HG03342 (cell line): ENCODE data around the gene UBE3A.
A peak's percentile ranks its signal among the peaks of the same experiment; 100 is the strongest.
"Not testable (repeated sequence)": the region's sequence is repeated elsewhere in the genome, so short reads cannot be mapped to it uniquely, and the experiment has no call there.

Experiments used
- ATAC-seq: cut with Tn5 transposase; IDR thresholded peaks from one replicate; pipeline ENCODE4 v1.9.1; 2021; ENCODE audit warnings: mild to moderate bottlenecking, moderate library complexity; ENCODE audit not compliant: unreplicated experiment

The UBE3A gene

DNA sequence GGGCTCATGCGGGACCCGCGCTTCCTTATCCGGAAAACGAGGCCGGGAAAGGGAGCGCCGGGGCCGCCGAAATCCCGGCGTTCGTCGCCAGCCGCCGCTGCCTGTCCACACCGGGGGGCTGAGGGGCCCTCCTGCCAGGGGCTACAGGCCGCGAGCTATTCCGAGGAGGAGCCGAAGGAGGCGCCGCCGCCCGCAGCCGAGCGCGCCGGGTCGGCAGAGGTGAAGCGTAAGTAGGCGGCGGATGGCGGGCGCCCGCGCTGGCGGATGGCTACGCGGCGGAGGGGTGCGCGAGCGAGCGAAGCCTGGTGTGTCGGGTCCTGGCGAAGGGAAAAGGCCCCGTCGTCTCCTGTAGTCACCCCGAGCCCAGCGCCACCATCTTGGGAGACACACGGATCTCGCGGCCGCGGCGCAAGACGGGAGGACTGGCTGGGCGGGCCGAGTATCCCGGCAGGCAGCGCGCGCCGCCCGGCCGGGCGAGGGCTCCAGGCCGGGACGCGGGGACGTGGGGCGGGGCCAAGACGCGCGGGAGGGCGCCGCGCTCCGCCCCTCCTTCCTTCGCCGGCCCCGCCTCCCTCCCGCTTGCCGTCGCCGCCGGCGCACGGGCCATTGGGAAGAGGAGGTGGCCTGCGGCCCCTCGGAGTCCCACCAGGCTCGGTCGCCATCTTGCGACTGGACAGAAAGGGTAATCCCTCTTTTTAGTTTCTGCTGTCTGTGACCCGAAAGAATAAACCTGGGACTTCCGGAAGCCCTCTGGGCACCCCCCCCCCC, at the start of gene UBE3A:
Gene UBE3A (minus strand): TSS at position 424 of the 768 bp plus-strand sequence. CDS start 29,917 bp downstream, outside the sequence.
- ATAC-seq = peak; percentile 81

DNA sequence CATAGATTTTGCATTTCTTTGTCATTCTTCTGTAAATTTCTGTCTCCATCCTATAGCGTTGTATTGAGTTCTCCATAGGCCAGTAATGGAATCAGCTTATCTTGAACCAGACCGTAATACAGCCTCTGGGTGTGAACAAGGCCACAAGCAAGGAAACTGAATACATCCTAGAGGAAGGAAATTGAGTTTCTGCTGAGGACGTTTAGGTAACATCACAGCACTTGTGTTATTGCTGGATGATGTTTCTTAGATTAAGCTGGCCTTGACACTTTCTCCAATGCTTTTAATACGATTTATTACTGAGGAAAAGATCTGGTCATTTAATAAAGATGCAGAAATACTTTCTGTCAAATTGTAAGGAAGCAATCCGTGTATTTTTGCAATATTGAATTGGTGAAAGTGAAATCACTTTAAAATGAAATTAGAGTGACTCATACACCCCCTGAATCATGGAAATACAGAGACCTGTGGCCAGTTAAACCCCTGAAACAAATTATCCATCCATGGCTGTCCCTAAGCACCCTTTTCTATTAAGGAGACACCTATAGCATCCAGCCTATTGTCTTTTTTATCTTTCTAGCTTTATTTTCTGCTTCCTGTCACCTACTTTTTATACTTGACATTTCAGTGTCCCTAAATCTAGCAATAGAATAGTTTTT, 48.5 kb upstream of the UBE3A start:
- no peak for ATAC-seq

DNA sequence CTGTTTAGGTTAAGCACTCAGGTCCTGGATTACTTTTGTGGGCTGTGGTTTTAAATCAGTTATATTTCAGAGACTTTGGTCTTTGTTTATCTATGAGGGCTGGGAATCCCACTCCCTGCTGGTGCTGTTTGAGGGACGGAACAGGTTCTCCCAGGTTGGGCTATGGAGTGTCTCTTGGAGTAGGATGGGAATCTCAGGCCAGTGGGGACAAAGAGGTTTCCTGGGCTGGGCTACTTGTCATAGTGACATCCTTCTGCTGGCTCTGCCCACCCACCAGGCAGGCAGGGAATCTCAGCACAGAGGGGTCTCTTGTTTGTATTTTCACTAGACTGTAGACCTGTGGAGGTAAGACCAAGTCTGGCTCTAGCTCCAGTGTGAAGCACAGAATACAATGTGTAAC, 47.2 kb upstream of the UBE3A start:
- ATAC-seq = no peak

GRCh38 chr15:25481208-25481859, 42.5 kb upstream of the UBE3A start:
- no peak for ATAC-seq

DNA sequence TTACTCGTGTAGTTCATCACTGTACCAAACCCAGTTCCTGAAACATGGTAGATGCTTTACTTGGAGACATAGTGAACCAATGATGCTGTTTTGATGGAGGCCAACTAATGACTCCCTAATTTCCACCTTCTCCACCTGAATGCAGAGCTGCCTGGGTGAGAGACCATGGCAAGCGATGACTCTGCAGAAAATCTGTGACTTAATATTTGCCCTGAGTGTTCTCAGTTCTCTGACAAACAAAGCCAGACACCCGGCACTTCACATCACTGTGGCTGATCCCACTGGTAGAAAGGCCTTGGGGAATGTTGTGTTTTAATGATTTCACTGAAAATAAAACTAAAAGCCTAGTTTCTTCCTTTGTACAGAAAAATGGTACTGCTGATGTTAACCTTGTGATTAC, 39.5 kb upstream of the UBE3A start:
- ATAC-seq = no peak

GRCh38 chr15:25477816-25478215, 39.0 kb upstream of the UBE3A start:
- ATAC-seq = no peak

GRCh38 chr15:25474251-25474650, 35.4 kb upstream of the UBE3A start:
- no peak for ATAC-seq

DNA sequence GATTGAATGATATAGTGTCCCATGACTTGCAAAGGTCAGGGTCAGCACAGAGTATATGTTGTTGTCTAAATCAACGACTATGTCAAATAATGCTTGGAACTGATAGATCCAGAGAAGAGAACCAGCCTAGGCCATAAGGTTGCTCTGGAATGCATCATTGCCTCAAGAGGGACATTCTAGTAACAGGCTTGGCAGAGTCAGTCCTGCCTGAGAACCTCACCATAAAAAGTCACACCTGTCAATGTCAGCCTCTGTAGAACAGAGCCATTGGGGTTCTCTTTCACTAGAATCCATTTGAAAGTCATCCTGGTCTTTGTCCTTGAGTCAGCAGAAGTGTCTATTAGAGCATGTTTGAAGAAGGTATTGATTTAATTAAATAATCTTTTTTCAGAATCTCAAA, 31.4 kb upstream of the UBE3A start:
- ATAC-seq = no peak

DNA sequence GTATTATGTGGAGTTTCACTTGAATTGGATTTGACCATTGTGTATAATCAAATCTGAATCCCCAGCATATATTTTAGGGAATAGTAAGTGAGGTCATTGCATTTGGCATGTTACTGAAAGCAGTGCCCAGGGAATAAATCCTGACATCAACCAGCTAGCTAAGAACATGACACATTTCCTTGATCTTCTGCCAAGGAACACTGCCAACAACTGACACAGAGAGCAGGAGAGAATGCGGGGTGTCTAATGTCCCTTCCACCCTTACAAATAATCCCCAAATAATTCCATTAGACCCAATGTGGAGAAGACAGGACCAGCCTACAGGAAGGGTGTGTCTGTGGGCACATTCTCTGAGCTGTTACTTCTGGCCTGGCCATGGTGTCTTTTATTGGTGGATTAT, 30.6 kb upstream of the UBE3A start:
- ATAC-seq = no peak

DNA sequence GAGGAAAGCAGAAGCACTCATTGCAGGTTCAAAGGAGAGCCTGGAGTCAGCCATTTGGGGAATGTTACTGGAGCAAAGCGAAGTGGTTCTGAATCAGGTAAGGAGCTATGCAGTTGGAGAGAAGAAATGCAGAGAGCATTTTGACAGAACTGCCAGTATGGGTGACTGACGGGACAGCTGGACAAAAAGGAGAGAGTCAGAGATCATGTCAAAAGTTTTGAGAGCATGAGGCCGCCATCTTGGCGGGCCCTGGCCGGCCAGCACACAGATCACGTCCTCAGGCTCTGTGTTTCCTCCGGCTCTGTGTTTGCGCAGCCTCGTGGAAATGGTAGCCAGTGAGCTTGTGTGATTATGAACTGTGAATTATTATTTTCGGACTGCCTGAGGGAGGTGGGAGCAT, 29.8 kb upstream of the UBE3A start:
- no peak for ATAC-seq

GRCh38 chr15:25465835-25466234, 27.0 kb upstream of the UBE3A start:
- no peak for ATAC-seq

- ATAC-seq = no peak
Observed at GRCh38 chr15:25464784-25465183, 26.0 kb upstream of the UBE3A start.

DNA sequence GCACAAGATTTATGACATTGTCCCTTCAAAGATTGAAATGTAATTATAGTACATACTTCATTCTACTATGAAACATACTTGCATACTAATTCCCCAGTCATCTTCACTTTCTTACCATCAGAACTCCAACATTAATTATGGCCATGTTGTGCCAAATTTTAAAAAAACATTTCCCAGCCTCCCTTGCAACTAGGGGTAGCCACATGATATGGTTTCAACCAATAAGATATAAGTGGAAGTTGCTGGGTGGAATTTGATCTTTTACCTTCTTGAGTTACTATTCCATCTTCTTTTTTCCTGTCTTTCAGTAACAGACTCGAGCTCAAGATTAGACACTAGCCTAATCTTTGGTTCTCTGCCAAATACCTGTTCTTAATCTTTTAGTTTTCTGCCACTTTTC, 25.6 kb upstream of the UBE3A start:
- ATAC-seq = no peak

DNA sequence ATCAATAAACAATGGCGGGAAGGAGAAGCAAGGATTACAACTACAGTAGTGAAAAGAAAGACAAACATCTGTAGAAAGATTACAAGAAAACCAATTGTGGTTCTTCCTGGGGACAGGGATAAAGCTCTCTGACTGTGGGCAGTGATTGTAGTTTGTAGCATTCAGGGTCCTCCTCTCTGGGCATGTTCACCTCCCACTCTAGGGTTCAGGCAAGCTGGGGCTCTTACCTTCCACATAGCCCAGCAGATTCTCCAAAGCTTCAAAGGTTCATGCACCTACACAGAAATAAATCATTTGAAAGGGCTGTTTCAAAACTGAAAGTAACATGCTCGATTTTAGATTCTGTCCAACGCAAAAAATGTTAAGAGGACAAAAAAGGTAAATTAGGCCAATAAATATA, 17.4 kb upstream of the UBE3A start:
- ATAC-seq = no peak

GRCh38 chr15:25455226-25455625, 16.4 kb upstream of the UBE3A start:
- no peak for ATAC-seq

GRCh38 chr15:25454771-25455170, 15.9 kb upstream of the UBE3A start:
- no peak for ATAC-seq

DNA sequence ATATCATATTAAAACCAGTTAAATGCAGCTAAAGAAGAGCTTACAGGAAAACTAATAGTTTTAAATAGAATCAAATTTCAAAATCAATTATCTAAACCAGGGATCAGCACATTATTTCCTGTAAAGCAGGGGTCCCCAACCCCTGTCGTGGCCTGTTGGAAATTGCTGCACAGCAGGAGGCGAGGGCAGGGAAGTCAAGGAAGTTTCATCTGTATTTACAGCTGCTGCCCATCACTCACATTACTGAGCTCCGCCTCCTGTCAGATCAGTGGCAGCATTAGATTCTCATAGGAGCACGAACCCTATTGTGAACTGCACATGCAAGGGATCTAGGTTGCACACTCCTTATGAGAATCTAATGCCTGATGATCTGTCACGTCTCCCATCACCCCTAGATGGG, 14.4 kb upstream of the UBE3A start:
- not testable (repeated sequence) for ATAC-seq

DNA sequence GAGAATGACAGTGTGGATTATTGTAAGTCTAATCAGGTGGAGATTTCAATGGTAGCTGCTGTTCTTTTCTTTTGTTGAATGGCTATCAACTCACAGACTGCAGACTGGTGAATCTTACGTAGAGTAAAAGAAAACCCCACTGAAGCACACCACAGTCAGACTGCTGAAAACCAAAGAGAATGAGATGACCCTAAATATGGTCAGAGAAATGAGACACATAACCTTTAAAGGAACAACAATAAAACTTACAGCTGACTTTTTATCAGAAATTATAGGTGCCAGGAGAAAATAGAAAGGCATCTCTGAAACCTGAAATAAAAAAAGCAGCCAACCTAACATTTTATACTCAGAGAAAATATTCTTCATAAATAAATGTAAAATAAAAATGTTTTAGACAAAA, 12.7 kb upstream of the UBE3A start:
- ATAC-seq = no peak

GRCh38 chr15:25450163-25450562, 11.3 kb upstream of the UBE3A start:
- ATAC-seq = no peak

GRCh38 chr15:25446076-25446475, 7.3 kb upstream of the UBE3A start:
- ATAC-seq = no peak

DNA sequence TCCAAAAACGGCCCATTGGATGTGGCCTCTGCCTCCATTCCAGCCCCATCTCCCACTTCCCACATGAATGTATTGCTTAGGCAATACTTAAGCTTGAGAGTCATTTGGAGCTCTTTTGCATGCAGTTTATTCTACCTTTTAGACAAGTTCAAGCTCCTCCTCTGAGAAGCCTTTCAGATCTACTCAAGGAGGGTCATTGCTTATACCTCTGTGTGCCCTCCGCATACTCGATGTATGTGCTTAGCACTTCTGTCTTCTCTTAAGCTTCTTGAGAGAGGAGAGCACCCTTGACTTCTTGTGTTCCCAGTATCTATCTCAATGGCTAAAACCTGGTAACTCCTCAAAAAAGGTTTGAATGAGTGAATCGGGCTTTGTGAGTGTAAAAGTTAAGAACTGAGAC, 6.6 kb upstream of the UBE3A start:
- ATAC-seq = no peak

GRCh38 chr15:25441111-25441510, 2.3 kb upstream of the UBE3A start:
- ATAC-seq = no peak
